HG02610 (cell line): ENCODE data around the gene COL23A1.

Experiments used
- ATAC-seq: cut with Tn5 transposase; IDR thresholded peaks from one replicate; pipeline ENCODE4 v1.9.1; 2021; ENCODE audit warnings: mild to moderate bottlenecking, moderate library complexity; ENCODE audit not compliant: unreplicated experiment

The COL23A1 gene

DNA sequence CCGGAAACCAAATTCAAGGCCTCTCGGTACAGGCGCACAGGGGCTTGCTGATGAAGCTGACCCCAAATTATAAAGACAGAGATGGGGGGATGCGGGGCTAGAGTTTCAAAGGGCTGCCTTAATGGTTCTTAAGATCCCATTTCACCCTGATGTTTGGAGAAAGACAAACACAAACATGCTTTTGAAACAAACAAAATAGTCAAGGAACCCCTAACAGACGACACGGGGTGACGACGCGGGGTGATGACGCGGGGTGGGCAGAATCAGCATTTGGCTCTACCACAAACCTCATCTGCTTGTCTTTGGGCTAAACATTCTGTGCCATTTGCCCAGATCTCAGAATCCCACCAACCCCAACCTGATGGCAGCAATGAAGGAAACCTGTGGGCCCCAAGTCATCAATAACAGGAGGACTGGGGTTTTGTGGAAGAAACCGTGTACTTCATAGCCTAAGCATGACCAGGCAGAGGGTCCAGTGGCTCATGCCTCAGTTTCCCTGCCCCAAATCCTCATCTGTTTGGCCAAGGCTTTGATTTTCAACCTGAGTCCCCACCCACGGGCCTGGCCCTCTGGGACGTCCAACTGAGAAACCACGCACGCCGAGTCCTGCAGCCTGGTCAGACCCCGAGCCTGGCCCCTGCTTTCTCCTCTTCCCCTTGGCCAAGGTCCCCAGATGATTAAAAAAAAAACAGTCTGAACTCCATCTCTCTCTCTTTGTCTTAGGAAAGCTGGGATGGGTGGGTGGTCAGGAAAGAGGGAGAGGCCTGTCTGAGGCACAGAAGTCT is 148.5 kb downstream of the COL23A1 start:
- ATAC-seq = no peak

DNA sequence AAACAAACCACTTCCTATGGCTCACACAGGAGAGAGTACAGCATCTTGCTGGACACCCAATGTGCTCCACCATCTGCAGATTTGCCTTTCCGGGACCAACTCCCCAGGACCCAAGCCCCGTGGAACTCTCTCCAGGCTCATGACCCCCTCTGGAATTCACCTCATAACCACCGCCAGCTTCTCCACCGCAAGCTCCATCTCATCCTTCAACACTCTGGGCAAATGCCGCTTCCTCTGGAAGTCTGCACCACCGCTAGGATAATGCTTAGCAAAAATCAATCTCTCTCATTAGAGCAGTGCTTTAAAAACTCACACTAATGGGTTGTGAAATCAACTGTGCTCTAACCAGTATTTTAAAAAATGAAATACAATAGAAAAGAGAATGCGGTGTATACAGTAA is 150.0 kb downstream of the COL23A1 start:
- ATAC-seq = no peak

DNA sequence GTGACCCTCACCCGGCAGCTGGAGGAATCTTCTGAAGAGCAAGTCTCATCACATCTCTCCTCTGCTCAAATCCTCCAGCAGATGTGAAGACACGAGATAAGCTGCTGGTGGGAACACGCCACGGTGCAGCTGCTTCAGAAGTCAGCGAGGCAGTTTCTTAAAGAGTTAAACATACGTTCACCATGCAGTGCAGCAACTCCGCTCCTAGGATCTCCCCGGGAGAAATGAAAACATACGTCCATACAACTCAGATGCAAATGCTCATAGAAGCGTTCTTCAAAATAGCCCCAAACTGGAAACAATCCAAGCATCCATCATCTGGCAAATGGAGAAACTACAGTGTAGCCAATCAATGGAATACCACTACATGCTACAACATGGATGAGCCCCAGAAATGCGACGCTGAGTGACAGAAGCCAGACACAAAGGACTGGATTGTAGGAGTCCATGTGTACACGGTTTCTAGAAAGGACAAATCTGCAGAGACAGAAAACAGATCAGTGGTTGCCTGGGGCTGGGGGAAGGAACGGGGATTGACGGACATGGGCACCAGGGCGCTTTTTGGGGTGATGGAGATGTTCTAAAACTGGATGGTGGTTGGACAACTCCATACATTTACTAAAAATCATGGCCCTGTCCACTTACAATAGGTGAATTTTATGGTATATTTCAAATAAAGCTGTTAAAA is 150.6 kb downstream of the COL23A1 start:
- ATAC-seq = no peak

DNA sequence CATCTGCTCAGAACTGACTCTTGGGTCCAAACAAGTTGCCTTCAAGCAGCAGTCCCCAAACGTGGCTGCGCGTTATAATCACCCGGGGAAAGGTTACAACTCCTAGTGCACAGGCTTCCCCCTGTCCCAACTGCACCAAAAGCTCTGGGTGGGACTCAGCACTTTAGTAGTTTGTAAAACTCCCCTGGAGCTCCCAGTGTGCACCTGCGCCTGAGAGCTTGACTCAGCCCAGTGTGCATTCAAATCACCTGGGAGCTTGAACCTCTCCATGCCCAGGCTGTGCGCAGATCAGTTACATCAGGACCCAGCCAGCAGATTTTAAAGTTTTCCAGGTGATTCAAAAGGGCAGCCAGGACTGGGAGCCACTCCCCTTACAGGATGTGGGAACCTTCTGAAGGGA is 151.4 kb downstream of the COL23A1 start:
- ATAC-seq = no peak

DNA sequence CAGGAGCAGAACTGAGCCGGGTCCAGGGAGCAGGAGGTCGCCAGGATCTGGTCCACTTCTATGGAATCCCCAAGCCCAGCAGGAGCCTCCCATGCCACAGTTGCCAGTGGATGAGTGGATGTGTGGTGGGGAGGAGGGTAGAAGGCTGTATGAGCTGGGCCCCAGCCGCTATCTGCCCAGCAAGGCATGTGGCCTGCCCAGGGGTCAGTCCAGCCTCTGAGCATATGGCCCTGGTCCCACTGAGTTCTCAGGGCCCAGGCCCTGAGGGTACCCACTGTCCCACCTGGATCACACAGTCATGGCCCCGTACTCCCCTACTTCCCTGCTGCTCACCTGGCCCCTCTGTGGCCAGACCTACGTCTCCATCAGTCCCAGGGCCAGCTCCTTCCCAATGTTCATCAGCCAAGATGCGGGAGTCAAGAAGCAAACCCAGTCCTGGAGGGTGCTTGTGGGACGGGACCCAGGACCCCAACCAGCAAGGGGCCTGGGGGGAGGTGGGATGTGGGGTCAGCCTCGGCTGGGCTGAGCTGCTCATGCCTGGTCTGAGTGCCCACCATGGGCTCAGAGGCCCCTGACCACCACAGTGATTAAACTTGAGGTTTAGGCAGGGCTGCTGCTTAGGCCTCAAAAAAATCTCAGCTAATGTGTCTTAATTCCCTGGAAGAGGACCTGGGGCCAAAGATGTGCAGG is 152.7 kb downstream of the COL23A1 start:
- no peak for ATAC-seq

DNA sequence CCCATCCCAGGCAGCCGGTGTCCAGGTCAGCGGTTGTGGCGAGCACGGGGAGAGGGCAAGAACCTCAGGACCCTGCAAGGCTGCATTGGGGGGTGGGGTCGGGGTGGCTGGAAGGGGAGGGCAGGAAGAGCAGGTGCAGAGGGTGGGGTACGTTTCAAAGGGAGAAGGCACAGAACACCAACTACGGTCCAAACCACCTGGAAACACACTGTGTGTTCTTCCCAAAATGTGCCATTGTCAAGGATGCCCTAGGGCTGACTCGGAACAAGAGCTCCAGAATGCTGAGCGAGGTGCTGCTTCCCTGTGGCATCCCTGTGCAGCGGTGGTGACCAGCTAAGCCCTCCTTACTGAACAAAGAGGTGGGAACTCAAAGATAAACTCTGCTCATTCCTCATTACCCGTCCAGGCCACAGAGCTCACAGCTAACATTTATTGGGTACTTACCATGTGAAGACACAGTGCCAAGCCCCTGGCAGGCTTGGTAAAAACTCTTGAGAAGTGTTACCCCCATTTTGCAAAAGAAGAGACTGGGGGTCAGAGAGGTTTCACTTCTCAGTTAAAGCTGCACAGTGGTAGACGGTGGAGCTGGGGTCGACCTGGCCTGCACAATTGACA is 153.8 kb downstream of the COL23A1 start:
- ATAC-seq = no peak

DNA sequence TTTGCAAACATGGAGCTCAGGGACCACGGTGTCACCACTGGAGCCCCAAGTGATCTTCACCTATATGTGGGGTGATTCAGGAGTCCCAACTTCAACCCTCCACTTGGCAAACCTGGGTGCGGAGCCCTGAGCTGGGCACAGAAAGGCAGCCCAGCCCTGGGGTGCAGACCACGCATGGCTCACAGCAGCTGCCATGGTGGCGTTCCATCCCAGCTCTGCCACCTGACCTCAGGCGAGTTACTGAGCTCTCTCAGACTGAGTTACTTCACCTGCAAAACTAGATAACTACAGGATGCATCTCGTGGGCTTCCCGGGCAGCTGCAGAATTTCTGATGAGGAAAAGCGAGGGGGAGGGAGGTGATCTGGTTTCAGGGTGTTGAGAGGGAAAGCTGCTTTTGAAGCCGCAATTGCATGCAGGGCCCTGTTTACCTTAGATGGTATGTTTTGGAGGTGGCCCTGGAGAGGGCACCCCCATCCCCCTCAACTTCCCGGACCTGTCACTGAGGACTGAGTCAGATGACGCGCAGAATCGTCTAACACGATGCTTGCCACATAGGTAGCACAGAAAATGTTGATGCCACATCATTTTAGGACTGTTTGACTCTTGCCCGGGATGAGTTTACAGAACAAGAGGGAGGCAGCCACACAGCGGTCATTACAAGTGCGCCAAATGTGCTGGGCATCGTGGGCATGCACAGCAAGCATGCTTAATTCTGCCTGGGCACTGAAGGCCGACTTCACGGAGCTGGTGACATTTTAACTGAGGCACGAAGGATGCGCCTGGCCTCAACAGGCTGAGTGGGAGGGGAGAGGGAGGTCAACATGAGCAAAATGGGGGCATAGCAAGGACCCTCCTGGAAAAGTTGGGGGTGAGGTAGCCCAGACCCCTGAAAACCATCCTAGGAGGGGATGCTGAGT is 154.6 kb downstream of the COL23A1 start:
- ATAC-seq = no peak

DNA sequence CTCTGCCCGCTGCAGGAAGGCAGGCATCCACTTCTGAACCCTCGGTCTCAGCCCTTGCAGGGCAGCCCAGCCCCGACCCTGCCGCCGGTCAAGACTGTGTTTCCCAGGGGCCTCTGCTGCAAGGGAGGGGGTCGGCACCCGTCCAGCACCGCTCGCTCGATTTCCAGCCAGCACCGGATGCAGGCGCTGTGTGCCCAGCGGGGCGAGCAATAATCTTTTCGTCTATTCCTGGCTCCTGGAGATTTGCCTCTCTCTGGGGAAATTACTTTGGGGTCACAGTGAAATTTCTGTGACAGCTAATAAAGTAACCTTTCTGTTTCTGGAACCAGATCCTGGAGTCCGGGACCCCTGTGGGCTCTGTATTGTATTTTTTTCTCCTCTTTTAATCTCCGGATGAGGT is 155.3 kb downstream of the COL23A1 start:
- no peak for ATAC-seq

DNA sequence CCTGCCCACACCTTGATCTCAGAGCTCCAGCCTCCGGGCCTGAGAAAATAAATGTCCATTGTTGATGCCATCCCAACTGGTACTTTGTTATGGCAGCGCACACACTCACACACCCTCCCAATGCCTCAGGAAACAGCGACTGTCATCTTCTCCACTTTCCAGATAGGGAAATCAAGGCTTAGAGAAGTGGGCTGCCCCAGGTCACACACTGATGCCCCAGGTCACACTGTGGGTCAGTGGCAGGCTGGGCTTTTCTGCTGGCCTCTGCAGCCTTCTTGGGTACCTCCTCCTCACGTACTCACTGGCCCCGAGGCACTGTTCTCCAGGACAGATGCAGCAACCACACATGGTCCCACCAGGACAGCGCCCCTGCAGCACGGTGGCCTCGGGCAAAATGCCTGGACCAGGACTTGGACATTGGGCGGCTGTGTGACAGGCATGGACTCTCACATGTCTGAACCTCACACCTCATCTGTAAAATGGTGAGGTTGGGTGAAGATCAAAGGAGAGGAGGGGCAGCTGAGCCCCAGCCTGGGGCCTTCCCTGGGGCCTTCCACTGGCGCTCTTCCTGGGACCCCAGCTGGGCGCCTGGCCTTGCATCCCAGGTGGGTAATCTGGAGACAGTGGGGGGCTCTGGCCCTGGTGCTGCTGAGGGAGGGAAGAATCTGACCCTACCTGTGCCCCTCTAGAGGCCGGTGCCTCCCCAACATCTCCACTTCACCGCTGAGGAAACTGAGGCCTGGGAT is 156.0 kb downstream of the COL23A1 start:
- ATAC-seq = no peak

DNA sequence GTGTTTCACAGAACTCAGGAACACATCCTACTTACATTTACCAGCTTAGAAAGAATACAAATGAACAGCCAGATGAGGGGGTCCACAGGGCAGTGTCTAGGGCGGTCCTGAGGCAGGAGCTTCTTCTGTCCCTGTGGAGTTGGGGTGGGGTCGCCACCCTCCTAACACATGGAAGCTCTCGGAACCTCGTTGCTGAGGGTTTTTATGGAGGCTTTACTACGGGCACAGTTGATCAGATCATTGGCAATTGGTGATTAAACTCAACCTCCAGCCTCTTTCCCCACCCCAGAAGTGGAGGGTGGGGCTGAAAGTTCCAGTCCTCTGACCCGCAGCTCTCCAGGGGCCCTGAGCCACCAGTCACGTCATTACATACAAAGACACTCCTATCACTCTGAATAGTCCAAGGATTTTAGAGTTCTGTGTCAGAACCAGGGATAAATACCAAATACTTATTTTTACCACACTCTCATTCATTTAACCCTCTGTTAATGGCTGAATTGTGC is 156.9 kb downstream of the COL23A1 start:
- no peak for ATAC-seq

DNA sequence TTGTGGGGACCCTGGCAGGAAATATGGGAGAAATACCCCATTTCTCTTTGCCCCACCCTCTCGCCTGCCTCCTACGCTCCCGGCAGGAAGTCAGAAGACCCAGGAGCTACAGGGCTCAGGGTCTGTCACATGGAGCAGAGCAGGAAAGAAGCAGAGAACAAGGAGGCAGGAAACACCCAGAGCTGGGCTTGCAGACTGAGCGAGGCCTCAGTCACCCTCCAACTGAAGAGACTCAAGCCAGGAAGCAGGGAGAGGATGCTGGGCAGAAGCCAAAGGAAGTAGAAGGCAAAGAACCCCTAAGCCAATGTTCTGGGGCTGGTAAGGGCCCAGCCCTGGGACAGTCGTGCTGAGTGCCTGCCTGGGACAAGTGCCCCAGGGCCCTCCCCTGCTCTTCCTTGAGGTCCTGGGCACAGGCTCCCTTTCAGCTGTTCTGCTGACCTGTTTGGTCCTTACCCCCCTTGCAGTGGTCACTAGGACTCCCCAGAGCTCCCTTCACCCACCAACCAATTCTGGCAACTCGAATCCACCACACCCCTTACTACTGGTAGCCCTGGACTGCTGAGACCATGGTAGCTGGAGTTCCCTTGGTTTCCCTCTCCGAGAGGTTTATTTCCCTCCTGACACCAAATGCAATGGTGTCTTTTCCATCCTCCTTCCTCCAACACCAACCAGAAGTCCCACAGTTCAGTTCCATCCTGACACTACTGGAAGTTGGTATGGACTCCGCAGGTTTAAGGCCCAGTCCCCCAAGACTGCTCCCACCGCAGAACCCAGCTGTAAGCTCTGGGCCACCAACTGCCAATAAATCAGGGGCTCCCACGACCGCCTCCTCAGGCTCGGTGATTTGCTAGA is 157.5 kb downstream of the COL23A1 start:
- ATAC-seq = no peak

DNA sequence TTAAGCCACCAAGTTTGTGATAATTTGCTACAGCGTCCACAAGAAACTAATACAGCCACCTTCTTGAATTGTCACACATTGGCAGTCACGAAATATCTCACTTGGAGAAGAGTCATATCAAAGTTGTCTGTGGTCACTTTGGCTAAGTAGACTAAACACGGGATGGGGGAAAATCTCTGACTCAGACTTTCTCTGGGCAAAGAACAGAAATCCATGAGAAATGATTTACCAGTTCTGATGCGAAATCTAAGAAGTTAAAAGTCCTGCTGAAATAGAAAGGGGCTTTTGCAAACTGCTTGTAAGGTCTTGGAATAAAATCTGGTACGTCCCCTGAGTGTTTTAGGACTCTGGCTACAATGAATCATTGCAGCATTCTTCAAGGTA is 158.4 kb downstream of the COL23A1 start:
- no peak for ATAC-seq

DNA sequence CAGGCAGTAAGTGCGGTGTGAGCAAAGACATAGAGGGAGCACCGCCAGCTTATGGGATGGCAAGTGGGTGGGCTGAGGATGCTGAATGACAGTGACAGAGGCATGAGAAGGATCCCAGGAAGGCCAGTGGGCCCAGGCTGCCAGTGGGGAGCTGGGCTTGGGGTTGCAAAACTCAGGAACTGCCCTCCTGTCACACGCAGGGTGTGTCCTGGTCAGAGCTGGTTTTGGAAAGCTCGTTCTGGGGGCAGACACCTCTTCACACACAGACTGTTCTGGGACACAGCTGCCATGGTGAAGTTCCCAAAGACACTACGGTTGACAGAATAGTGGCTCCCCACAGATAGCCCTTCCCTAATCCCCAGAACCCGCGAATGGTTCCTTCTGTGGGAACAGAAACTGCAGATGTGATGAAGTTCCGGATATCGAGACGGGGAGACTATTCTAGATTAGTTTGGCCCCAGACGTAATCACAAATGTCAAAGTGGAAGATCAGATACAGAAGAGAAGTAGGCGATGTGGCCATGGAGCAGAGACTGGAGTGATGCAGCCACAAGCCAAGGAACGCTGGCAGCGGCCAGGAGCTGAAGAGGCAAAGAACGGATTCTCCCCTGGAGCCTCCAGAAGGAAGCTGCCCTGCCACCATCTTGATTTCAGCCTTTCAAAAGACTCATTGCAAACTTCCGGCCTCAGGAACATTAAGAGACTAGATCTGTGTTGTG is 159.0 kb downstream of the COL23A1 start:
- ATAC-seq = no peak

DNA sequence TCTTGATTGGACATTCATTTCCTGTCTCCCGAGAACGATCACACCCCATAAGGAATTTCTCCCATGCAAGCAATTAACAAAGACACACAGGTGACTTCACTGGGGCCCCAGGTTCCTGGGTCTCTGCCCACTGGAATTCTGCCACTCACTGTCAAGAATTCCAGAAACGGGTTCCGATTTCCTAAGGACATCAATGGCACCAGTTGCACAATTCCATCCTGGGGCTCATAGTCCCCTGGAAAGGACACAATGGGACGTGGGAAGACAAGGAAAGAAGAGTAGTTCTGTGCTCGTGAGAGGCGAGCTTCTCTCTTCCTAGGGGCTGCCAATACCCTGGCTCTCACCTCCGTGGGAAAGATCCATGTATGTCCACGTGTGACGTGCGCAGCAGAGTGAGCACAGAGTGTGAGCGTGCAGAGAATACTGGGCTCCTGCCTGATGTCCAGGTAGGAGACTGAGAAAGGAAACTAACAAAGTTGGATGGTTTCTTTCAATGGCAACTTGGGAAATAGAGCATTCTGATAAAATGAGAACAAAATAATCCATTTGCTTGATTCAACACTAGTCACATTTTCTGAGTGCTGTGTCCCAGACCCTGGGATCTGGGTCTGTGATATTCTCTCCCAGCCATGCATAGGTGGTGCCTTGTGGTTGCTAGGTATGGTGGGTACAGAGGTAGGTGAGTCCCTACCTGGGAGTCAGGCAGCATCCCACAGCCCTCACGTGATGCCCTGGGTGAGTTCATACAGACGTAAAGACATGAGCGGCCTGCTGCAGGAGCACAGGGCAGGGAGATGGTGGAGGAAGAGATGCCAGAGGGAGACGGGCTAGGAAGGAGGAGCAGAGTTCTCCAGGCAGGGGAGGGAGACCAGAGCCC is 159.8 kb downstream of the COL23A1 start:
- no peak for ATAC-seq

DNA sequence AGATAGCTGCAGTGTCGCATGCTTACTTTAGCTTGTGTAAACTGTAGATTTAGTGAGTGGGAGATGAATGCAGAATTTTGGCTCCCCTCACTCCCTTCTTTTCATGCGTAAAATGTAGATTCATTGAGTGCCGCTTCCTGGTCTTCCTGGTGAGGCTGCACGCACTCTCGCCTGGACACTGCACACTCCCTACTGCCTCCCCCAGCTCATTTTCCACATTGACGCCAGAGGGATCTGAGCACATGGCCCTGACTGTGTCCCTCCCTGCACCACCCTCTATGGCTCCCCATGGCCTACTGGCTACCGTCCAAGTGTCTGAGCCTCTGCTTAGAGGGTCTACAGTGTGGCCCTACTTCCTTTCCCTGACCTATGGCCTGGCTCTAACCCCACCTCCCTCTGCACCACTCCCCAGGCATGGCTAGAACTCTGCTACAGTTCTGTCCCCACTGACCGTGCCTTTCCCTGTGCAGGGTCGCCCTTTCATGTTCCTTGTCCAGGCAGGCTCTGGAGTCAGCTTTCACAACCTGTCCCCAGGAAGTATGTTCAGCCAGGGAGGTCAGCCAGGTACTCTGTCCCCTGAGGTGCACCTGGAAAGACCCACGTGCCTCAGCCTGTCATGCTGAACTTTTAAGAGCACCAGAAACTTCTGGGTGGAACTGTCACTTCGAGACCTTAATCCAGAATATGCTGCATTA is 160.6 kb downstream of the COL23A1 start:
- ATAC-seq = no peak

DNA sequence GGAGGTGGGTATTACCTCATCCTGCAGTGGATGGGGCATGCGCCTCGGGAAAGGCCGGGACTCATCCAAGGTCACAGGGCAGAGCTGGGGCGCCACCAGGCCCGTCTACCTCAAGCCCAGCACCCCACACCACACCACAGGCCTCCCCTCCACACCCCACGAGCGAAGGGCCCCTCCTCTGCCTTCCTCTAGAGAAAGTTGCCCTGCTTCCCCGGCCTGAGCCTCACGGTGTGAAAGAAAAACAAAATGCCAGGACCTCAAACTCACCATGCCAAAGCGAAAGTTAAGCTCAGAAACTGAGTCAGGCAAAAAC is 161.1 kb downstream of the COL23A1 start:
- ATAC-seq = no peak
